Measurements from ENCODE around the gene DNAJC9. TPM values are rescaled to one million over a fixed set of nuclear protein-coding genes. Genes with fewer than 3 reads are reported as not detected.

The DNAJC9 gene
- total RNA-seq, 1 donor from 2014 or later: 17.7 TPM

- Histone ChIP-seq H3K9ac (ENCODE audit: low read depth in 1 of 3, low read length in 3 of 3) (no peak overlapping the region), H3K36me3 (ENCODE audit: control insufficient read depth in 3 of 3, insufficient read depth in 3 of 3, low read length in 3 of 3) (peaks cover 11 to 50% (median 42%) of the 10 kb centered on the region in 3 donors), H3K27ac (ENCODE audit: low read depth, low read length) (no peak overlapping the region), H3K4me1 (ENCODE audit: control insufficient read depth in 3 of 3, insufficient read depth in 3 of 3, low read length in 3 of 3) (peaks cover 0 to 3% (median 0%) of the 10 kb centered on the region in 3 donors), H3K27me3 (ENCODE audit: control insufficient read depth in 3 of 3, insufficient read depth in 3 of 3, low read length in 3 of 3) (no peaks in the 10 kb centered on the region), H3K9me3 (ENCODE audit: control insufficient read depth in 3 of 3, low read length in 3 of 3) (no peaks in the 10 kb centered on the region), H3K4me3 (ENCODE audit: low read length in 3 of 3) (no peak overlapping the region)
These were observed 7.1 kb downstream of the DNAJC9 start for GRCh38 chr10:73239908-73240307.

DNA sequence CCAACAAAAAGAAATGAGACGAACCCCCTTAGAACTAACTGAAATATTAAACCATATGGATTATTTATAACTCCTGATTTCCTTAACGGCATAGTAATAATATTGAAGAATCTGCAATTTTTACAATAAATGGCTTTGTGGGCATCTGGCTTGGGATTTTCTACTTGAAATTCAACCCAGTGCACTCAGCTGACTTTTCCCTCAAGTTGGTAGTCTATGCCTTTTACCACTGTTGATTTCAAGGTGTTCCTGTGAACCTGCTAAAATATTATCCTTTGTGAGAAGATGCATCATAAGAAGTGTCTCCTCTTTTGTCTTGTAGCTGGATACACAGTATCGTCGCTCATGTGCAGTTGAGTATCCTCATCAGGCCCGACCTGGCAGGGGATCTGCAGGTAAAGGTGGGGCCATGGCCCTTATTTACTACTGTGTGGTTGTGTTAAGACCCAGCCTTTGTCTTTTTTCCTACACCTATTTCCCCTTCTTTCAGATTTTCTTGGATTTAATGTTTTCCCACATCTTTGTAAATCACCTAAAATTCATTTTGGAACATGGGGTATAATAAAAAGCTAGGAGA is 8.0 kb downstream of the DNAJC9 start:
- no peaks in the 10 kb centered on the region for H3K4me1 ChIP-seq (ENCODE audit: control insufficient read depth in 3 of 3, insufficient read depth in 3 of 3, low read length in 3 of 3)
- H3K9me3 ChIP-seq (ENCODE audit: control insufficient read depth in 3 of 3, low read length in 3 of 3): no peaks in the 10 kb centered on the region
- no peak overlapping the region for H3K9ac ChIP-seq (ENCODE audit: low read depth in 1 of 3, low read length in 3 of 3)
- H3K4me3 ChIP-seq (ENCODE audit: low read length in 3 of 3): no peak overlapping the region
- no peaks in the 10 kb centered on the region for H3K27me3 ChIP-seq (ENCODE audit: control insufficient read depth in 3 of 3, insufficient read depth in 3 of 3, low read length in 3 of 3)
- H3K27ac ChIP-seq (ENCODE audit: low read depth, low read length): no peak overlapping the region
- peaks cover 12 to 54% (median 38%) of the 10 kb centered on the region in 3 donors for H3K36me3 ChIP-seq (ENCODE audit: control insufficient read depth in 3 of 3, insufficient read depth in 3 of 3, low read length in 3 of 3)

GRCh38 chr10:73234695-73235094 is 12.4 kb downstream of the DNAJC9 start:
- Histone ChIP-seq H3K9me3 (ENCODE audit: control insufficient read depth in 3 of 3, low read length in 3 of 3) (no peaks in the 10 kb centered on the region), H3K27ac (ENCODE audit: low read depth, low read length) (no peak overlapping the region), H3K4me1 (ENCODE audit: control insufficient read depth in 3 of 3, insufficient read depth in 3 of 3, low read length in 3 of 3) (peaks cover 0 to 2% (median 2%) of the 10 kb centered on the region in 3 donors), H3K36me3 (ENCODE audit: control insufficient read depth in 3 of 3, insufficient read depth in 3 of 3, low read length in 3 of 3) (peaks cover 5 to 34% (median 19%) of the 10 kb centered on the region in 3 donors), H3K9ac (ENCODE audit: low read depth in 1 of 3, low read length in 3 of 3) (no peak overlapping the region), H3K4me3 (ENCODE audit: low read length in 3 of 3) (no peak overlapping the region), H3K27me3 (ENCODE audit: control insufficient read depth in 3 of 3, insufficient read depth in 3 of 3, low read length in 3 of 3) (no peaks in the 10 kb centered on the region)

DNA sequence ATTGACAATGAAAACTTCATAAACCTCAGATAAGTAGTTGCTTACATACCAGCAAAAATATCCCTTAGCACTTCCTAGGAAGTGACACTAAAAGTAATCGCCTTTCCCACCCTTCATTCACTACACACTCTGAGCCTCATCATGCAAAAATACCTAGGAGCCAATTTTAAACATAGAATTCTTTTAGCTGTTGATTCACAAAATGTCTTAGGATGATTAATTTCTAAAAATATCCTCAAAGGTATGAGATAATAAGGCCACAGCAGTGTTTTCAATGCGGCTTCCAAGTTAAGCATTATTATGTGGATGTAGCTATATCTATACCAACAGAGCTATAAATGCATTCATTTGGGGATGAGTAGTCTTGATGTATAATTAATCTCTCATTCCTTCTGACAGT is 13.2 kb downstream of the DNAJC9 start:
- Histone ChIP-seq H3K4me1 (ENCODE audit: control insufficient read depth in 3 of 3, insufficient read depth in 3 of 3, low read length in 3 of 3) (peaks cover 3 to 7% (median 3%) of the 10 kb centered on the region in 3 donors), H3K36me3 (ENCODE audit: control insufficient read depth in 3 of 3, insufficient read depth in 3 of 3, low read length in 3 of 3) (peaks cover 5 to 26% (median 15%) of the 10 kb centered on the region in 3 donors), H3K27me3 (ENCODE audit: control insufficient read depth in 3 of 3, insufficient read depth in 3 of 3, low read length in 3 of 3) (no peaks in the 10 kb centered on the region), H3K9ac (ENCODE audit: low read depth in 1 of 3, low read length in 3 of 3) (no peak overlapping the region), H3K27ac (ENCODE audit: low read depth, low read length) (peak overlapping the region; percentile 38), H3K9me3 (ENCODE audit: control insufficient read depth in 3 of 3, low read length in 3 of 3) (no peaks in the 10 kb centered on the region), H3K4me3 (ENCODE audit: low read length in 3 of 3) (no peak overlapping the region)

DNA sequence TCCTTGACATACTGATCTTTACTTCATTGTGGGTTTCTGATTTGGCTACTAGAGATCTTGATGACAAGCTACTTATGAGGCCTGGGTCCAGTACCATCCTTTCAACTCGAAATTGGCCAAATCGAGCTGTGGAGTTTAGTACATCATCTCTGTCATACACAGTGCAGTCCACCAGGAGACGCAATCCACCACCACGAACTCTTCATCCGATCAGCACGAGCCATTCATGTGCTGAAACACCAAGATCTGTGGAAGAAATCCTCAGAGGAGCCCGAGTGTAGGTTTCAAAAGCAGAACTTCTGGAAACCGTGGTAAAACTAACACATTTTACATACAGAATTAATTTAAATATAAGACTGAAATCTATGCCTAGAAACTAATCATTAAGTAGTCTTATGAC is 14.2 kb downstream of the DNAJC9 start:
- no peak overlapping the region for H3K4me3 ChIP-seq (ENCODE audit: low read length in 3 of 3)
- H3K9ac ChIP-seq (ENCODE audit: low read depth in 1 of 3, low read length in 3 of 3): no peak overlapping the region
- peaks cover 3 to 7% (median 3%) of the 10 kb centered on the region in 3 donors for H3K4me1 ChIP-seq (ENCODE audit: control insufficient read depth in 3 of 3, insufficient read depth in 3 of 3, low read length in 3 of 3)
- no peaks in the 10 kb centered on the region for H3K27me3 ChIP-seq (ENCODE audit: control insufficient read depth in 3 of 3, insufficient read depth in 3 of 3, low read length in 3 of 3)
- no peaks in the 10 kb centered on the region for H3K9me3 ChIP-seq (ENCODE audit: control insufficient read depth in 3 of 3, low read length in 3 of 3)
- H3K27ac ChIP-seq (ENCODE audit: low read depth, low read length): no peak overlapping the region
- peaks cover 5 to 26% (median 17%) of the 10 kb centered on the region in 3 donors for H3K36me3 ChIP-seq (ENCODE audit: control insufficient read depth in 3 of 3, insufficient read depth in 3 of 3, low read length in 3 of 3)

GRCh38 chr10:73229567-73229966 is 17.5 kb downstream of the DNAJC9 start:
- no peaks in the 10 kb centered on the region for H3K27me3 ChIP-seq (ENCODE audit: control insufficient read depth in 3 of 3, insufficient read depth in 3 of 3, low read length in 3 of 3)
- H3K4me1 ChIP-seq (ENCODE audit: control insufficient read depth in 3 of 3, insufficient read depth in 3 of 3, low read length in 3 of 3): peaks cover 3 to 10% (median 7%) of the 10 kb centered on the region in 3 donors
- no peak overlapping the region for H3K4me3 ChIP-seq (ENCODE audit: low read length in 3 of 3)
- no peak overlapping the region for H3K9ac ChIP-seq (ENCODE audit: low read depth in 1 of 3, low read length in 3 of 3)
- no peak overlapping the region for H3K27ac ChIP-seq (ENCODE audit: low read depth, low read length)
- H3K9me3 ChIP-seq (ENCODE audit: control insufficient read depth in 3 of 3, low read length in 3 of 3): no peaks in the 10 kb centered on the region
- H3K36me3 ChIP-seq (ENCODE audit: control insufficient read depth in 3 of 3, insufficient read depth in 3 of 3, low read length in 3 of 3): peaks cover 0 to 12% (median 9%) of the 10 kb centered on the region in 3 donors

DNA sequence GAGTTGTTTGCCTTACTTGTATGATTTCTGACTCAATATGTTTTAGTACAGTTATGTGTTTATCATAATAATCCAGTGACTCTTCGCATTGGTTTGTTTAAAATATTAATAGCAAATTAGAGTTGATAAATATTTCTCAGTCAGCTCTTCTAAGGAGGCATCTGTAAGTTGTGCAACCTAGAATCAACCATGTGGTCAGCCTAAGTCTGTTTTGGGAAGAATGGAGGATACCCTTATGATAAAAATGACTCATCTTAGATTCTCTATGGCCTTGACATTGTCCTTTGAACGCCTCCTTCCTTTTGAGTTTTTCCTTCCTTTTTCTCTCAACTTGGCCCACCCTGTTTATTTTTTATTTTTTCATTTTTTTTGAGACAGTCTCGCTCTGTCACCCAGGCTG is 18.8 kb downstream of the DNAJC9 start:
- no peaks in the 10 kb centered on the region for H3K27me3 ChIP-seq (ENCODE audit: control insufficient read depth in 3 of 3, insufficient read depth in 3 of 3, low read length in 3 of 3)
- peaks cover 0 to 12% (median 9%) of the 10 kb centered on the region in 3 donors for H3K36me3 ChIP-seq (ENCODE audit: control insufficient read depth in 3 of 3, insufficient read depth in 3 of 3, low read length in 3 of 3)
- no peaks in the 10 kb centered on the region for H3K9me3 ChIP-seq (ENCODE audit: control insufficient read depth in 3 of 3, low read length in 3 of 3)
- peaks cover 3 to 10% (median 7%) of the 10 kb centered on the region in 3 donors for H3K4me1 ChIP-seq (ENCODE audit: control insufficient read depth in 3 of 3, insufficient read depth in 3 of 3, low read length in 3 of 3)
- H3K9ac ChIP-seq (ENCODE audit: low read depth in 1 of 3, low read length in 3 of 3): no peak overlapping the region
- no peak overlapping the region for H3K4me3 ChIP-seq (ENCODE audit: low read length in 3 of 3)
- no peak overlapping the region for H3K27ac ChIP-seq (ENCODE audit: low read depth, low read length)

- H3K4me1 ChIP-seq (ENCODE audit: control insufficient read depth in 3 of 3, insufficient read depth in 3 of 3, low read length in 3 of 3): peaks cover 3 to 10% (median 7%) of the 10 kb centered on the region in 3 donors
- no peak overlapping the region for H3K27ac ChIP-seq (ENCODE audit: low read depth, low read length)
- no peak overlapping the region for H3K4me3 ChIP-seq (ENCODE audit: low read length in 3 of 3)
- no peaks in the 10 kb centered on the region for H3K9me3 ChIP-seq (ENCODE audit: control insufficient read depth in 3 of 3, low read length in 3 of 3)
- H3K36me3 ChIP-seq (ENCODE audit: control insufficient read depth in 3 of 3, insufficient read depth in 3 of 3, low read length in 3 of 3): peaks cover 0 to 9% (median 7%) of the 10 kb centered on the region in 3 donors
- H3K9ac ChIP-seq (ENCODE audit: low read depth in 1 of 3, low read length in 3 of 3): no peak overlapping the region
- no peaks in the 10 kb centered on the region for H3K27me3 ChIP-seq (ENCODE audit: control insufficient read depth in 3 of 3, insufficient read depth in 3 of 3, low read length in 3 of 3)
These were observed 20.4 kb downstream of the DNAJC9 start for GRCh38 chr10:73226663-73227062.

- Histone ChIP-seq H3K9ac (ENCODE audit: low read depth in 1 of 3, low read length in 3 of 3) (no peak overlapping the region), H3K4me1 (ENCODE audit: control insufficient read depth in 3 of 3, insufficient read depth in 3 of 3, low read length in 3 of 3) (peaks cover 3 to 10% (median 7%) of the 10 kb centered on the region in 3 donors)
These were observed 21.5 kb downstream of the DNAJC9 start for GRCh38 chr10:73225518-73225917.

DNA sequence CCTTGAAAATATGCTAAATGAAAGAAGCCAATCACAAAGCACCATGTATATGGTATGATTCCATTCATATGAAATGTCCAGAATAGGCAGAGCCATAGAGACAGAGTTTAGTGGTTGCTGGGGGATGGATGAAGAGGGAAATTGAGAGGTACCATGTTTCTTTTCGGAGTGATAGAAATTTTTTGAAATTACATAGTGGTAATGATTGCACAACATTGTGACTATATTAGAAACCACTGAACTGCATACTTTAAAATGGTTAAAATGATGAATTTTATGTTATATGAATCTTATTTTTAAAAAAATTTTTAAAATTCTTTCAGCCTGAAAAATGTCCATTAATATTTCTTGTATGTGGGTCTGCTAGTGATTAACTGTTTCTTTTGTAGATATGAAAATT is 26.1 kb downstream of the DNAJC9 start:
- no peaks in the 10 kb centered on the region for H3K4me1 ChIP-seq (ENCODE audit: control insufficient read depth in 3 of 3, insufficient read depth in 3 of 3, low read length in 3 of 3)
- H3K4me3 ChIP-seq (ENCODE audit: low read length in 3 of 3): no peak overlapping the region
- H3K27me3 ChIP-seq (ENCODE audit: control insufficient read depth in 3 of 3, insufficient read depth in 3 of 3, low read length in 3 of 3): no peaks in the 10 kb centered on the region
- no peak overlapping the region for H3K27ac ChIP-seq (ENCODE audit: low read depth, low read length)
- H3K9ac ChIP-seq (ENCODE audit: low read depth in 1 of 3, low read length in 3 of 3): no peak overlapping the region
- no peaks in the 10 kb centered on the region for H3K9me3 ChIP-seq (ENCODE audit: control insufficient read depth in 3 of 3, low read length in 3 of 3)
- peaks cover 10 to 19% (median 16%) of the 10 kb centered on the region in 3 donors for H3K36me3 ChIP-seq (ENCODE audit: control insufficient read depth in 3 of 3, insufficient read depth in 3 of 3, low read length in 3 of 3)

More at GRCh38 chr10:73225518-73225917, 21.5 kb downstream of the DNAJC9 start:
- peaks cover 0 to 5% (median 4%) of the 10 kb centered on the region in 3 donors for H3K36me3 ChIP-seq (ENCODE audit: control insufficient read depth in 3 of 3, insufficient read depth in 3 of 3, low read length in 3 of 3)
- H3K27ac ChIP-seq (ENCODE audit: low read depth, low read length): no peak overlapping the region
- H3K9me3 ChIP-seq (ENCODE audit: control insufficient read depth in 3 of 3, low read length in 3 of 3): no peaks in the 10 kb centered on the region
- no peak overlapping the region for H3K4me3 ChIP-seq (ENCODE audit: low read length in 3 of 3)
- H3K27me3 ChIP-seq (ENCODE audit: control insufficient read depth in 3 of 3, insufficient read depth in 3 of 3, low read length in 3 of 3): no peaks in the 10 kb centered on the region
